ENCODE data around the gene TMEM176A. TPM values are rescaled to one million over a fixed set of nuclear protein-coding genes. Genes with fewer than 3 reads are reported as not detected.

TMEM176A gene
- total and polyA plus RNA-seq, 2 of the 8 experiments (the other 6 are each of a cell fraction or from before 2014, with no cell fraction given): 1.3 to 1.5 TPM

DNA sequence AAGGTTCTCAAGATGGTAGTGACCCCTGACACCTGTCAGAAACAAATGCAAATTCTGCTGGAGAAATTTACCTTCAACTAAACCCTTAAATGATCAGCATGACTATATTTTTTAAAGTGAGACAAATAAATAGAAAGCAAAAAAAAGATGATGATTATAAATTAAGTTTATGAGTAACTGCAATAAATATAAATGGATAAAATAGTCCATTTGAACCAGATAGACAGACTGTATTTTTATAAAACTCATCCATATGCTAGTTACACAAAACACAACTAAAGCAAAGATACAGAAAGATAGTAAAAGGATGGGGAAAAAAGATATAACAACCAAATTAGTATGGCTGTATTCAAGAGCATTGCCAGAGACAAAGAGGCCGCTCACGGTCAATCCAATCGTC, 5.9 kb downstream of the TMEM176A start:
- no peak overlapping the region for H3K27ac ChIP-seq (ENCODE audit: low read depth, low read length)
- H3K36me3 ChIP-seq (ENCODE audit: control insufficient read depth in 2 of 4, insufficient read depth in 4 of 4, low read length in 3 of 4): no peaks in the 10 kb centered on the region; a peak in 1 of 8 replicates
- peaks cover 0 to 15% of the 10 kb centered on the region in 2 experiments; a peak in 3 of 4 replicates for H3K9me3 ChIP-seq (ENCODE audit: insufficient read depth in 2 of 2, low read depth in 1 of 2, low read length in 1 of 2)
- no peak overlapping the region for H2BK20ac ChIP-seq (ENCODE audit: low read length)
- H3K4ac ChIP-seq (replicated peaks; ENCODE audit: insufficient read length, low read depth, low read length): no peak overlapping the region
- no peak overlapping the region for H3K18ac ChIP-seq (ENCODE audit: extremely low read depth, low read length)
- peaks cover 11 to 17% (median 15%) of the 10 kb centered on the region in 4 experiments for H3K27me3 ChIP-seq (replicated peaks in 1 of 4; ENCODE audit: control insufficient read depth in 3 of 4, extremely low read depth in 1 of 4, insufficient read depth in 3 of 4, low read length in 3 of 4)
- H3K23me2 ChIP-seq (ENCODE audit: low read depth, low read length): no peaks in the 10 kb centered on the region
- H2AFZ ChIP-seq (ENCODE audit: low read length): no peak overlapping the region
- H3K9ac ChIP-seq (replicated peaks in 1 of 4; ENCODE audit: extremely low read depth in 1 of 4, low read depth in 3 of 4, low read length in 3 of 4): no peak overlapping the region
- POLR2A ChIA-PET (ENCODE audit: partially characterized antibody): no interaction called here
- no peak overlapping the region for H4K91ac ChIP-seq (replicated peaks; ENCODE audit: insufficient read length, low read length)
- no peak for FAIRE-seq
- WGBS, 2 experiments (ENCODE audit: extremely low coverage in 1 of 2, insufficient coverage in 1 of 2, insufficient read length in 1 of 2, insufficient replicate concordance in 2 of 2, low coverage in 1 of 2, low lambda C conversion rate in 2 of 2, missing lambda C conversion rate in 1 of 2): 95% methylated on average over 3 of the region's 3 CpGs; no CpG with 5 or more reads in 1 of the 2 experiments
- no peak overlapping the region for H3K4me2 ChIP-seq (ENCODE audit: insufficient read depth in 1 of 2, low read depth in 2 of 2, low read length in 2 of 2)
- H3K23ac ChIP-seq (ENCODE audit: insufficient read length): no peak overlapping the region
- H3K4me3 ChIP-seq (ENCODE audit: extremely low read depth in 1 of 4, insufficient read depth in 2 of 4, low read depth in 3 of 4, low read length in 4 of 4): no peak overlapping the region
- no peak overlapping the region for H2BK12ac ChIP-seq (ENCODE audit: low read depth, low read length)
- DNase-seq (ENCODE audit: low read depth in 1 of 2, low spot score in 2 of 2): no peak
- no peaks in the 10 kb centered on the region for H4K20me1 ChIP-seq (replicated peaks in 1 of 2; ENCODE audit: control insufficient read depth in 1 of 2, insufficient read depth in 2 of 2, low read length in 2 of 2)
- H4K5ac ChIP-seq (ENCODE audit: insufficient read length, low read depth, low read length): no peak overlapping the region
- no peak overlapping the region for H2BK15ac ChIP-seq (ENCODE audit: low read length)
- no peaks in the 10 kb centered on the region for H3K79me1 ChIP-seq (ENCODE audit: low read depth, low read length)
- no peak overlapping the region for H3K56ac ChIP-seq (replicated peaks; ENCODE audit: insufficient read length, low read depth, low read length)
- no peak overlapping the region for H2BK5ac ChIP-seq (ENCODE audit: low read depth, low read length)
- no peak overlapping the region for H4K8ac ChIP-seq (ENCODE audit: extremely low read depth, insufficient read depth, low read length)
- H3K79me2 ChIP-seq (ENCODE audit: control insufficient read depth in 1 of 2, insufficient read depth in 2 of 2, low read length in 2 of 2): no peaks in the 10 kb centered on the region
- no peaks in the 10 kb centered on the region for H3K4me1 ChIP-seq (replicated peaks in 1 of 4; ENCODE audit: control insufficient read depth in 3 of 4, insufficient read depth in 4 of 4, low read length in 3 of 4)
- H3K14ac ChIP-seq (ENCODE audit: insufficient read length): no peak overlapping the region
- H2AK5ac ChIP-seq (ENCODE audit: low read depth, low read length): no peak overlapping the region
- no peak overlapping the region for H2BK120ac ChIP-seq (replicated peaks; ENCODE audit: low read depth, low read length)
- CTCF ChIA-PET (ENCODE audit: partially characterized antibody): no interaction called here
- no peak for TF ChIP-seq SRF (IDR thresholded peaks at IDR 0.05; ENCODE audit: low read depth, low read length)
- no peak for TF ChIP-seq CHD1 (IDR thresholded peaks at IDR 0.05; ENCODE audit: low read depth, low read length)
- TF ChIP-seq POU5F1 (IDR thresholded peaks at IDR 0.05; ENCODE audit: low read depth, low read length): no peak
- no peak for TF ChIP-seq CBX8 (IDR thresholded peaks at IDR 0.05; ENCODE audit: borderline replicate concordance, low read depth, low read length)
- no peak for TF ChIP-seq RXRA (IDR thresholded peaks at IDR 0.05; ENCODE audit: insufficient read depth, low read depth, low read length)
- TF ChIP-seq, protein P1, sequence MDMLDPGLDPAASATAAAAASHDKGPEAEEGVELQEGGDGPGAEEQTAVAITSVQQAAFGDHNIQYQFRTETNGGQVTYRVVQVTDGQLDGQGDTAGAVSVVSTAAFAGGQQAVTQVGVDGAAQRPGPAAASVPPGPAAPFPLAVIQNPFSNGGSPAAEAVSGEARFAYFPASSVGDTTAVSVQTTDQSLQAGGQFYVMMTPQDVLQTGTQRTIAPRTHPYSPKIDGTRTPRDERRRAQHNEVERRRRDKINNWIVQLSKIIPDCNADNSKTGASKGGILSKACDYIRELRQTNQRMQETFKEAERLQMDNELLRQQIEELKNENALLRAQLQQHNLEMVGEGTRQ (IDR thresholded peaks at IDR 0.05; ENCODE audit: low read length): no peak
- TF ChIP-seq TCF12 (IDR thresholded peaks at IDR 0.05; ENCODE audit: low read depth, low read length): no peak
- no peak for TF ChIP-seq ZNF274 (IDR thresholded peaks at IDR 0.05; ENCODE audit: borderline replicate concordance, extremely low read depth, low read length)
- no peak for TF ChIP-seq SIRT6 (IDR thresholded peaks at IDR 0.05; ENCODE audit: low read length)
- TF ChIP-seq EP300 (IDR thresholded peaks at IDR 0.05; ENCODE audit: borderline replicate concordance in 1 of 2, low read depth in 2 of 2, low read length in 2 of 2): no peak
- no peak for TF ChIP-seq BCL11A (IDR thresholded peaks at IDR 0.05; ENCODE audit: low read depth in 2 of 2, low read length in 2 of 2)
- TF ChIP-seq GTF2F1 (IDR thresholded peaks at IDR 0.05; ENCODE audit: borderline replicate concordance, low read depth, low read length): no peak
